IMR-90 (cell line): ENCODE results near the gene NHLRC2. TPM values are rescaled to one million over a fixed set of nuclear protein-coding genes. Genes with fewer than 3 reads are reported as not detected.

Experiments used
- ATAC-seq: fragments of 200-7000 bp; cut with Tn5 transposase; 2 replicates; pipeline ENCODE4 v1.9.1; 2020; ENCODE audit warnings: low read depth, mild to moderate bottlenecking, moderate library complexity
- BruUV-seq: library from RNA; stranded (reverse); fragments of 400-500 nt; replicated peaks from 2 replicates; lab custom pipeline; 2021; lab: Mats Ljungman, UMichigan
- CTCF ChIA-PET: fragments of 300-600 bp; formaldehyde crosslinking; extraction: SDS; loops from one replicate; lab custom pipeline; 2021; ENCODE audit warnings: antibody characterized with exemption; lab: Yijun Ruan, JAX
- POLR2A ChIA-PET: fragments of 300-600 bp; sonication (Branson Sonifier 250); formaldehyde crosslinking; loops from one replicate; lab custom pipeline; 2022; ENCODE audit warnings: antibody characterized with exemption; ENCODE audit not compliant: unreplicated experiment; lab: Charles Lee
- DNase-seq: peaks from one replicate; pipeline ENCODE4 v3.0.0; 2013
- H2AFZ ChIP-seq: replicated peaks from 2 replicates; pipeline ENCODE3; 2013; ENCODE audit warnings: low read length, mild to moderate bottlenecking; ENCODE audit not compliant: poor library complexity
- H2AK5ac ChIP-seq: 2 replicates; pipeline ENCODE4 v1.6.1; 2013; ENCODE audit warnings: low read depth, low read length, inconsistent platforms
- H2AK9ac ChIP-seq: replicated peaks from 2 replicates; pipeline ENCODE3; 2013; ENCODE audit warnings: mild to moderate bottlenecking, low read depth, low read length, moderate library complexity; ENCODE audit not compliant: poor library complexity
- H2BK120ac ChIP-seq: 2 replicates; pipeline ENCODE4 v1.6.1; 2013; ENCODE audit warnings: low read depth, low read length, inconsistent platforms
- H2BK15ac ChIP-seq: 3 replicates; pipeline ENCODE4 v1.6.1; 2013; ENCODE audit warnings: low read depth, low read length, inconsistent platforms
- H2BK20ac ChIP-seq: 2 replicates; pipeline ENCODE4 v1.6.1; 2013; ENCODE audit warnings: low read depth, mild to moderate bottlenecking, inconsistent platforms, low read length, moderate library complexity
- H2BK5ac ChIP-seq: 2 replicates; pipeline ENCODE4 v1.6.1; 2013; ENCODE audit warnings: mild to moderate bottlenecking, low read depth, low read length, inconsistent platforms; ENCODE audit not compliant: poor library complexity, severe bottlenecking
- H3K14ac ChIP-seq: replicated peaks from 2 replicates; pipeline ENCODE4 v1.6.1; 2013; ENCODE audit warnings: low read depth, low read length, inconsistent platforms
- H3K18ac ChIP-seq: 2 replicates; pipeline ENCODE4 v1.6.1; 2013; ENCODE audit warnings: low read depth, low read length, control low read depth
- H3K23ac ChIP-seq: 2 replicates; pipeline ENCODE4 v1.6.1; 2013; ENCODE audit warnings: low read depth, low read length, inconsistent platforms
- H3K27ac ChIP-seq: 2 replicates; pipeline ENCODE4 v1.5.1; 2013; ENCODE audit warnings: mild to moderate bottlenecking, control low read depth, low read length; ENCODE audit not compliant: insufficient read depth
- H3K27me3 ChIP-seq: 2 replicates; pipeline ENCODE4 v1.6.1; 2013; ENCODE audit warnings: low read length; ENCODE audit not compliant: control insufficient read depth, insufficient read depth
- H3K36me3 ChIP-seq: 2 replicates; pipeline ENCODE4 v1.6.1; 2013; ENCODE audit warnings: low read length, mixed read lengths; ENCODE audit not compliant: control insufficient read depth, insufficient read depth
- H3K4ac ChIP-seq: 2 replicates; pipeline ENCODE4 v1.6.1; 2013; ENCODE audit warnings: low read depth, low read length, inconsistent platforms
- H3K4me1 ChIP-seq: 2 replicates; pipeline ENCODE4 v1.6.1; 2013; ENCODE audit warnings: low read length, mixed read lengths; ENCODE audit not compliant: control insufficient read depth, insufficient read depth
- H3K4me2 ChIP-seq: 2 replicates; pipeline ENCODE4 v1.6.1; 2013; ENCODE audit warnings: low read depth, mild to moderate bottlenecking, control low read depth, low read length, moderate library complexity
- H3K4me3 ChIP-seq: 2 replicates; pipeline ENCODE4 v1.5.1; 2013; ENCODE audit warnings: low read depth, mild to moderate bottlenecking, control low read depth, low read length, moderate library complexity; ENCODE audit not compliant: insufficient read depth
- H3K56ac ChIP-seq: 2 replicates; pipeline ENCODE4 v1.6.1; 2013; ENCODE audit warnings: low read length, inconsistent platforms; ENCODE audit not compliant: insufficient read depth; ENCODE audit errors: extremely low read depth
- H3K79me1 ChIP-seq, 2 experiments: 2 replicates each; pipeline ENCODE4 v1.6.1; 2013; ENCODE audit warnings: low read length in 2 of 2, inconsistent platforms in 1 of 2, low read depth in 1 of 2
- H3K9ac ChIP-seq: 2 replicates; pipeline ENCODE4 v1.6.1; 2013; ENCODE audit warnings: low read depth, low read length, control low read depth
- H3K9me1 ChIP-seq: 2 replicates; pipeline ENCODE4 v1.6.1; 2013; ENCODE audit warnings: low read length, inconsistent platforms; ENCODE audit not compliant: insufficient read depth
- H3K9me3 ChIP-seq: 2 replicates; pipeline ENCODE4 v1.6.1; 2013; ENCODE audit warnings: low read length; ENCODE audit not compliant: control insufficient read depth, insufficient read depth
- H4K20me1 ChIP-seq: 2 replicates; pipeline ENCODE4 v1.6.1; 2013; ENCODE audit warnings: low read length, inconsistent platforms; ENCODE audit not compliant: insufficient read depth
- H4K5ac ChIP-seq: 2 replicates; pipeline ENCODE4 v1.6.1; 2013; ENCODE audit warnings: mild to moderate bottlenecking, low read depth, low read length, control low read depth
- H4K8ac ChIP-seq, 2 experiments: 2 replicates each; pipeline ENCODE4 v1.6.1; 2013; ENCODE audit warnings: low read depth in 2 of 2, low read length in 2 of 2, control low read depth in 1 of 2, inconsistent platforms in 1 of 2
- H4K91ac ChIP-seq: 2 replicates; pipeline ENCODE4 v1.6.1; 2013; ENCODE audit warnings: low read depth, low read length, inconsistent platforms; ENCODE audit not compliant: insufficient read depth
- BHLHE40 ChIP-seq: fragments of 150-350 bp; IDR thresholded peaks from 2 replicates; pipeline ENCODE4 v1.6.1; 2016; ENCODE audit warnings: mild to moderate bottlenecking, low read depth, low read length
- CEBPB ChIP-seq: IDR thresholded peaks from 2 replicates; pipeline ENCODE4 v1.6.1; 2012; ENCODE audit warnings: low read depth, low read length, improper control_type of control experiment
- CHD1 ChIP-seq: IDR thresholded peaks from 2 replicates; pipeline ENCODE4 v1.6.1; 2012; ENCODE audit warnings: low read depth, low read length, improper control_type of control experiment
- CTCF ChIP-seq: conservative IDR thresholded peaks from 2 replicates; pipeline ENCODE4 v1.5.1; 2012; ENCODE audit warnings: mild to moderate bottlenecking, low read depth, low read length, improper control_type of control experiment
- FOS ChIP-seq: fragments of 150-350 bp; IDR thresholded peaks from 2 replicates; pipeline ENCODE4 v1.6.1; 2016; ENCODE audit warnings: low read depth, low read length
- MAFK ChIP-seq: IDR thresholded peaks from 2 replicates; pipeline ENCODE4 v1.6.1; 2012; ENCODE audit warnings: low read depth, low read length, improper control_type of control experiment
- MAZ ChIP-seq: IDR thresholded peaks from 2 replicates; pipeline ENCODE4 v1.6.1; 2012; ENCODE audit warnings: low read depth, mild to moderate bottlenecking, low read length, improper control_type of control experiment, moderate library complexity, borderline replicate concordance
- MXI1 ChIP-seq: IDR thresholded peaks from 2 replicates; pipeline ENCODE4 v1.6.1; 2012; ENCODE audit warnings: low read depth, mild to moderate bottlenecking, low read length, moderate library complexity, borderline replicate concordance
- NFE2L2 ChIP-seq: fragments of 150-350 bp; IDR thresholded peaks from 2 replicates; pipeline ENCODE4 v1.6.1; 2016; ENCODE audit warnings: low read depth, mild to moderate bottlenecking, low read length
- POLR2A ChIP-seq: IDR thresholded peaks from 2 replicates; pipeline ENCODE4 v1.6.1; 2012; ENCODE audit warnings: mild to moderate bottlenecking, low read depth, low read length
- RAD21 ChIP-seq: IDR thresholded peaks from 2 replicates; pipeline ENCODE4 v1.6.1; 2012; ENCODE audit warnings: low read length, improper control_type of control experiment
- RCOR1 ChIP-seq: IDR thresholded peaks from 2 replicates; pipeline ENCODE4 v1.6.1; 2012; ENCODE audit warnings: mild to moderate bottlenecking, low read length, improper control_type of control experiment; ENCODE audit not compliant: insufficient replicate concordance
- SMC3 ChIP-seq: fragments of 150-350 bp; IDR thresholded peaks from 2 replicates; pipeline ENCODE4 v1.6.1; 2016; ENCODE audit warnings: low read depth, mild to moderate bottlenecking, antibody characterized with exemption, low read length, moderate library complexity
- USF2 ChIP-seq: fragments of 150-350 bp; IDR thresholded peaks from 2 replicates; pipeline ENCODE4 v1.6.1; 2017; ENCODE audit warnings: mild to moderate bottlenecking, antibody characterized with exemption, low read length, low read depth
- WGBS, 2 experiments: methylation state at CpG; one replicate each; pipeline versions ENCODE4 v1.1.5 to v1.1.7; 2013; ENCODE audit warnings: missing lambda C conversion rate in 2 of 2; ENCODE audit not compliant: insufficient read length in 1 of 2; ENCODE audit errors: extremely low coverage in 2 of 2; 5-methylcytosine and 5-hydroxymethylcytosine counted together
- dilution Hi-C: fragments of 300-500 bp; cut with HindIII; formaldehyde crosslinking; loops from one replicate; pipeline ENCODE4 v1.14.3; 2018; ENCODE audit warnings: low sequenced_read_pairs; ENCODE audit not compliant: unreplicated experiment
- in situ Hi-C: fragments of 300-500 bp; cut with MboI; formaldehyde crosslinking; loops from 3 replicates; pipeline ENCODE4 v1.14.3; 2019; ENCODE audit warnings: low sequenced_read_pairs, inconsistent platforms, mixed read lengths
- intact Hi-C: fragments of 100-400 bp; cut with micrococcal nuclease; formaldehyde crosslinking; loops from 2 replicates; pipeline ENCODE4 v1.10.0; 2022
- polyA plus RNA-seq, 3 experiments: library from polyadenylated mRNA; depleted of rRNA; stranded (reverse); fragments of >200 nt; gene quantifications; 2 replicates each; pipeline ENCODE4 v1.2.3, GENCODE V29; 2012; ENCODE audit warnings: low replicate concordance in 1 of 3
- total RNA-seq: library from RNA; depleted of rRNA; stranded (reverse); fragments of >200 nt; gene quantifications from 2 replicates; pipeline ENCODE4 v1.2.3, GENCODE V29; 2012
- TF ChIP-seq, protein P1 (sequence below): fragments of 150-350 bp; IDR thresholded peaks from 2 replicates; pipeline ENCODE4 v1.6.1; 2016; ENCODE audit warnings: low read depth, mild to moderate bottlenecking, low read length, moderate library complexity, borderline replicate concordance

Gene NHLRC2
- total and polyA plus RNA-seq, 2 of the 4 experiments (the other 2 are of a cell fraction) = 3.0 to 11.8 TPM

DNA sequence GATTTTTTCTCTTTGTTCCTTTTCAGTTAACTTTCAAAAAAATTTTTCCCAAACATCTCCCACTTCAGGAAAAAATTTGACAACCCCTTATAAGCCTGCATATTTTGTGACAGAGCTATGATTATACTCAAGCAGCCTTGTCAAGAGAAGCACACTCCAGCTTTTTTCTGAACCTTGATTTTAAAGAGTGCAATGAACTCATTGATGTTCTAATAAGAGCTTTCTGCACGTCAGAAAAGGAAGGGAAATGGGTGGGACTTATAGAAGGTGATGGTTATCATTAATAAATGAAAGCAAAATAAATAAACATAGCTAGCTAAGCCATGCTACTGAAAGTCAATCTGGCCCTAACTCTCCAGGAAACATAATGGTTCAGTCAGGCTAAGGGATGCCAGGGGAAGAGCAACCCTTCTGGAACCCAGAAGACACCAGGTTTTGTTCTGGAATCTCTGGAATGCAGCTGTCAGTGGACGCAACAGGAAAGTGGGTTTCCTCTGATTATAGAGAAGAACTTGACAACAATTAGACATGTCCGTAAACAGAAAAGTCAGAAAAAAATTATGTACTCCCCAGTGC is 76.1 kb downstream of the NHLRC2 start:
- Histone ChIP-seq H2AFZ (no peak overlapping the region), H4K91ac (no peak overlapping the region), H3K9me3 (no peaks in the 10 kb centered on the region), H3K4me1 (no peaks in the 10 kb centered on the region), H2BK15ac (no peak overlapping the region), H3K23ac (no peak overlapping the region), H2AK5ac (no peak overlapping the region), H3K27ac (no peak overlapping the region), H3K4me3 (no peak overlapping the region), H4K20me1 (no peaks in the 10 kb centered on the region), H2BK20ac (no peak overlapping the region), H3K9me1 (no peaks in the 10 kb centered on the region), H3K27me3 (peaks cover 2% of the 10 kb centered on the region; the same call in 1 of the 2 replicates), H3K36me3 (no peaks in the 10 kb centered on the region), H3K18ac (no peak overlapping the region), H4K5ac (no peak overlapping the region), H2BK5ac (no peak overlapping the region), H3K14ac (no peak overlapping the region), H2BK120ac (no peak overlapping the region), H3K79me1 (no peaks in the 10 kb centered on the region), H2AK9ac (no peak overlapping the region), H4K8ac (no peak overlapping the region), H3K9ac (no peak overlapping the region), H3K56ac (no peak overlapping the region), H3K4me2 (no peak overlapping the region), H3K4ac (no peak overlapping the region)
- no peak for DNase-seq
- dilution Hi-C loops = no loop called here
- no peak for TF ChIP-seq CHD1
- TF ChIP-seq SMC3 = no peak
- no peak for TF ChIP-seq CEBPB
- TF ChIP-seq, protein P1, sequence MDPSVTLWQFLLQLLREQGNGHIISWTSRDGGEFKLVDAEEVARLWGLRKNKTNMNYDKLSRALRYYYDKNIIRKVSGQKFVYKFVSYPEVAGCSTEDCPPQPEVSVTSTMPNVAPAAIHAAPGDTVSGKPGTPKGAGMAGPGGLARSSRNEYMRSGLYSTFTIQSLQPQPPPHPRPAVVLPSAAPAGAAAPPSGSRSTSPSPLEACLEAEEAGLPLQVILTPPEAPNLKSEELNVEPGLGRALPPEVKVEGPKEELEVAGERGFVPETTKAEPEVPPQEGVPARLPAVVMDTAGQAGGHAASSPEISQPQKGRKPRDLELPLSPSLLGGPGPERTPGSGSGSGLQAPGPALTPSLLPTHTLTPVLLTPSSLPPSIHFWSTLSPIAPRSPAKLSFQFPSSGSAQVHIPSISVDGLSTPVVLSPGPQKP = no peak
- TF ChIP-seq CTCF = no peak
- TF ChIP-seq MAFK = no peak
- no peak for TF ChIP-seq MAZ
- no peak for TF ChIP-seq MXI1
- TF ChIP-seq RAD21 = no peak
- TF ChIP-seq RCOR1 = no peak
- TF ChIP-seq NFE2L2 = no peak
- no peak for TF ChIP-seq BHLHE40
- TF ChIP-seq FOS = no peak
- no peak for TF ChIP-seq USF2
- TF ChIP-seq POLR2A = no peak
- ATAC-seq = no peak
- no CpG with 5 or more reads among the region's 3 CpGs for WGBS, 2 experiments
- ChIA-PET CTCF (no interaction called here), POLR2A (no interaction called here)
- no TSS peak for BruUV-seq
- in situ Hi-C loops = no loop called here
- intact Hi-C loops = no loop called here
